ENCODE results near the gene OSTM1. TPM values are rescaled to one million over a fixed set of nuclear protein-coding genes. Genes with fewer than 3 reads are reported as not detected.
"Not testable (repeated sequence)": the region's sequence is repeated elsewhere in the genome, so short reads cannot be mapped to it uniquely, and the experiment has no call there.

Gene OSTM1
- total and polyA plus RNA-seq, 5 donors from 2014 or later: 32.2 to 56.2 (median 46.5) TPM

DNA sequence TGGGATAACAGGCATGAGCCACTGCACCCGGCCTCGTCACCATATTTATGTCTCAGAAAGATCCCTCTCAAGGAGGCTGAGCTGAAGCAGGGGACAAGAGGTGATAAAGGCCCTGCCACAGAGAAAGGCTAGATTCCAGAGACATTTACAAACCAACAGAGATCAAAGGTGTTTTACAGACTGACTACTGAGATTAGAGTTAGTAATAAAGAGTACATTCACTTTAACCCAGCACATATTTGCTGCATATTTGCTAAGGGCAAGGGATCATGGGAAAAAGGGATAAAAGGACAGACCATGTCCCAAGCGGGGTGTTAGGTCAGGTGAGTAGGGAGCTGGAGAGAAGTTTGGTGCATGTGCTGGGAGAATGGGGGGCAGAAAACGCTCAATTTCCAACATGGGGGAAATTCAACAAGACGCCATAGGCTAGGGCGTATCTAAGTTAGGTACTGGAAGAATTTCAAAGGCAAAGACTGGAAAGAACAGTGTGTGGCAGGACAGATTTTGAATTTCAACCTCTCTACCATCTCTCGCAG is 72.8 kb downstream of the OSTM1 start:
- H3K27me3 Mint-ChIP-seq: peaks cover 4% of the 10 kb centered on the region
- H3K36me3 Mint-ChIP-seq: no peaks in the 10 kb centered on the region
- DNase-seq (no peak), ATAC-seq (ENCODE audit: low read depth in 2 of 2) (no peak)
- Histone ChIP-seq H3K9me3 (ENCODE audit: control insufficient read depth in 2 of 2, low read length in 2 of 2) (no peaks in the 10 kb centered on the region), H3K36me3 (ENCODE audit: control insufficient read depth, insufficient read depth, low read length) (no peaks in the 10 kb centered on the region), H3K27ac (ENCODE audit: insufficient read depth, low read length, poor library complexity, severe bottlenecking) (no peak overlapping the region), H3K27me3 (ENCODE audit: control insufficient read depth, insufficient read depth, low read length) (no peaks in the 10 kb centered on the region), H3K4me3 (ENCODE audit: low read depth, low read length) (no peak overlapping the region), H3K4me1 (ENCODE audit: control insufficient read depth, insufficient read depth, low read length, poor library complexity, severe bottlenecking) (no peaks in the 10 kb centered on the region)
- peak overlapping the region in 1 of 4 donors; percentile 57 for H3K4me3 Mint-ChIP-seq
- no peak overlapping the region for H3K27ac Mint-ChIP-seq
- no peaks in the 10 kb centered on the region for H3K4me1 Mint-ChIP-seq
- H3K9me3 Mint-ChIP-seq: peaks cover 0 to 3% (median 0%) of the 10 kb centered on the region in 7 donors

- H3K27ac ChIP-seq (ENCODE audit: insufficient read depth, low read length, poor library complexity, severe bottlenecking); H3K4me1 Mint-ChIP-seq; H3K9me3 Mint-ChIP-seq; ATAC-seq (ENCODE audit: low read depth in 2 of 2); DNase-seq; H3K36me3 ChIP-seq (ENCODE audit: control insufficient read depth, insufficient read depth, low read length); H3K27me3 Mint-ChIP-seq; H3K9me3 ChIP-seq (ENCODE audit: control insufficient read depth in 2 of 2, low read length in 2 of 2); H3K36me3 Mint-ChIP-seq; H3K27me3 ChIP-seq (ENCODE audit: control insufficient read depth, insufficient read depth, low read length); H3K27ac Mint-ChIP-seq; H3K4me3 ChIP-seq (ENCODE audit: low read depth, low read length); H3K4me1 ChIP-seq (ENCODE audit: control insufficient read depth, insufficient read depth, low read length, poor library complexity, severe bottlenecking); H3K4me3 Mint-ChIP-seq: not testable (repeated sequence)
Measured at GRCh38 chr6:108000259-108000658, 74.3 kb downstream of the OSTM1 start.

- DNase-seq (no peak), ATAC-seq (ENCODE audit: low read depth in 2 of 2) (no peak)
- Histone ChIP-seq H3K27ac (ENCODE audit: insufficient read depth, low read length, poor library complexity, severe bottlenecking) (no peak overlapping the region), H3K9me3 (ENCODE audit: control insufficient read depth in 2 of 2, low read length in 2 of 2) (no peaks in the 10 kb centered on the region), H3K36me3 (ENCODE audit: control insufficient read depth, insufficient read depth, low read length) (no peaks in the 10 kb centered on the region), H3K4me3 (ENCODE audit: low read depth, low read length) (no peak overlapping the region), H3K27me3 (ENCODE audit: control insufficient read depth, insufficient read depth, low read length) (no peaks in the 10 kb centered on the region), H3K4me1 (ENCODE audit: control insufficient read depth, insufficient read depth, low read length, poor library complexity, severe bottlenecking) (no peaks in the 10 kb centered on the region)
- H3K4me1 Mint-ChIP-seq: no peaks in the 10 kb centered on the region
- no peak overlapping the region for H3K27ac Mint-ChIP-seq
- no peak overlapping the region for H3K4me3 Mint-ChIP-seq
- H3K36me3 Mint-ChIP-seq: no peaks in the 10 kb centered on the region
- H3K27me3 Mint-ChIP-seq: peaks cover 4% of the 10 kb centered on the region
- peaks cover 0 to 3% (median 0%) of the 10 kb centered on the region in 7 donors for H3K9me3 Mint-ChIP-seq
Measured at GRCh38 chr6:107999341-107999740, 75.2 kb downstream of the OSTM1 start.

DNA sequence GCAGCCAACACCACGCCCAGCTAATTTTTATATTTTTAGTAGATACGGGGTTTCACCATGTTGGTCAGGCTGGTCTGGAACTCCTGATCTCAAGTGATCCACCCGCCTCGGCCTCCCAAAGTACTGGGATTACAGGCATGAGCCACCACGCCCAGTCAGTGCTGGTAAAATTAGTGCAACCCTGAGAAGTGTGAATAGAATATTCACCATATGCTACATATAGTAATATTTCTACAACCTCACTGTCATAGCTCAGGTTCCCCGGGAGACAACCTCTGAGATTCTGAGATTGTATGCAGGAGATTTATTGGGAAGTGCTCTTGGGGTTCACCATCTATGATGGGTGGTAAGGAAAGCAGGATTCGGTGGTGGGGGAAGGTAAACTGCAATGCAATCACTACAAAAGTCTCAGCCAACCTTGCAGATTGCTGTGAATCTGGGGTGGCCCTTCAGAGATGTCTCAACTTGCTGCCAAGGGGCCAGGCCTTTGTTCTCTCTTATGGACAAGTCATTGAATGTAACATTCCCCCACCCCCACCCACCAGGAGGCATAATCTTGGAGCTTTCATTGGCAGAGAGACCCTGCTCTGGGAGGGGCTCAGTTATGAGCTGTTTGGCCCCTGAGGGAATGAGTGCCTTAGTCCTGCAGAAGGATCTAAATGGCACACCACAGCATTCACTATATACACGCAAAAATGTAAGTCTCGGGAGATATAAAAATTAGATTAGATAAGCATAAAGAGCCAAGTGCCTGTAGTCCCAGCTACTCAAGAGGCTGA is 82.6 kb downstream of the OSTM1 start:
- peaks cover 0 to 4% (median 0%) of the 10 kb centered on the region in 4 donors for H3K4me1 Mint-ChIP-seq
- Histone ChIP-seq H3K27me3 (ENCODE audit: control insufficient read depth, insufficient read depth, low read length) (peaks cover 2% of the 10 kb centered on the region), H3K36me3 (ENCODE audit: control insufficient read depth, insufficient read depth, low read length) (no peaks in the 10 kb centered on the region), H3K9me3 (ENCODE audit: control insufficient read depth in 2 of 2, low read length in 2 of 2) (no peaks in the 10 kb centered on the region), H3K4me3 (ENCODE audit: low read depth, low read length) (no peak overlapping the region), H3K27ac (ENCODE audit: insufficient read depth, low read length, poor library complexity, severe bottlenecking) (no peak overlapping the region), H3K4me1 (ENCODE audit: control insufficient read depth, insufficient read depth, low read length, poor library complexity, severe bottlenecking) (no peaks in the 10 kb centered on the region)
- no peaks in the 10 kb centered on the region for H3K36me3 Mint-ChIP-seq
- no peak for DNase-seq
- peak overlapping the region in 1 of 3 donors; percentile 27 for H3K27ac Mint-ChIP-seq
- ATAC-seq (ENCODE audit: low read depth in 2 of 2): no peak
- H3K27me3 Mint-ChIP-seq: peaks cover 6% of the 10 kb centered on the region
- no peak overlapping the region for H3K4me3 Mint-ChIP-seq
- no peaks in the 10 kb centered on the region for H3K9me3 Mint-ChIP-seq

Other genes with a start within 250 kb of the OSTM1 start
- 78.7 TPM for gene SEC63, start 116.5 kb downstream of the OSTM1 start, total RNA-seq
- 10 to 100 TPM; 17.9 to 24.0 (median 21.7) TPM for gene SEC63, start 116.5 kb downstream of the OSTM1 start, polyA plus RNA-seq
- not detected for gene NR2E1, start 91.3 kb upstream of the OSTM1 start, total RNA-seq
- not detected for gene NR2E1, start 91.3 kb upstream of the OSTM1 start, polyA plus RNA-seq
- gene SNX3, start 186.3 kb upstream of the OSTM1 start, total RNA-seq: 60.7 TPM
- gene SNX3, start 186.3 kb upstream of the OSTM1 start, polyA plus RNA-seq: 100 to 1,000 TPM; 193 to 226 (median 206) TPM
- 3.6 TPM for gene AFG1L, start 220.3 kb upstream of the OSTM1 start, total RNA-seq
- 1 to 10 TPM in 3 of 4 donors, under 1 TPM in 1; 0.55 to 4.4 (median 1.8) TPM for gene AFG1L, start 220.3 kb upstream of the OSTM1 start, polyA plus RNA-seq

Measured in CD4-positive, CD25-positive, alpha-beta regulatory T cell (primary cell).